Measurements from ENCODE around the gene FTCDNL1.

Gene FTCDNL1

GRCh38 chr2:199850218-199850717 lies 724 bp downstream of the FTCDNL1 start:
- Histone ChIP-seq H3K27me3 (ENCODE audit: insufficient read depth, low read length, poor library complexity) (peaks cover 8% of the 10 kb centered on the region), H3K4me1 (ENCODE audit: insufficient read depth, low read length) (no peaks in the 10 kb centered on the region), H3K4me3 (ENCODE audit: low read depth in 1 of 2, low read length in 2 of 2) (no peak overlapping the region), H3K27ac (ENCODE audit: low read length) (no peak overlapping the region), H3K9me3 (ENCODE audit: insufficient read depth, low read length, severe bottlenecking) (no peaks in the 10 kb centered on the region), H2AFZ (ENCODE audit: low read depth, low read length) (no peak overlapping the region), H4K20me1 (ENCODE audit: insufficient read depth, low read length) (no peaks in the 10 kb centered on the region), H3K36me3 (ENCODE audit: insufficient read depth, low read length) (no peaks in the 10 kb centered on the region), H3K4me2 (ENCODE audit: insufficient read depth, low read length) (no peak overlapping the region), H3K79me2 (ENCODE audit: insufficient read depth, low read length) (no peaks in the 10 kb centered on the region), H3K9ac (ENCODE audit: low read depth, low read length) (no peak overlapping the region)
- ATAC-seq (ENCODE audit: insufficient read depth, low read depth) = no peak
- DNase-seq = no peak
- TF ChIP-seq EZH2 (IDR thresholded peaks at IDR 0.05; ENCODE audit: borderline replicate concordance, low read depth, low read length, severe bottlenecking) (no peak), CTCF (IDR thresholded peaks at IDR 0.05; ENCODE audit: borderline replicate concordance, extremely low read depth, low read length, poor library complexity, severe bottlenecking) (no peak)

- Histone ChIP-seq H3K9me3 (ENCODE audit: insufficient read depth, low read length, severe bottlenecking) (no peaks in the 10 kb centered on the region), H3K4me1 (ENCODE audit: insufficient read depth, low read length) (no peaks in the 10 kb centered on the region), H3K27me3 (ENCODE audit: insufficient read depth, low read length, poor library complexity) (peaks cover 7% of the 10 kb centered on the region), H3K27ac (ENCODE audit: low read length) (no peak overlapping the region), H3K9ac (ENCODE audit: low read depth, low read length) (no peak overlapping the region), H3K79me2 (ENCODE audit: insufficient read depth, low read length) (no peaks in the 10 kb centered on the region), H3K4me3 (ENCODE audit: low read depth in 1 of 2, low read length in 2 of 2) (no peak overlapping the region), H4K20me1 (ENCODE audit: insufficient read depth, low read length) (no peaks in the 10 kb centered on the region), H2AFZ (ENCODE audit: low read depth, low read length) (no peak overlapping the region), H3K4me2 (ENCODE audit: insufficient read depth, low read length) (no peak overlapping the region), H3K36me3 (ENCODE audit: insufficient read depth, low read length) (no peaks in the 10 kb centered on the region)
- ATAC-seq (ENCODE audit: insufficient read depth, low read depth) = no peak
- DNase-seq = no peak
- TF ChIP-seq EZH2 (IDR thresholded peaks at IDR 0.05; ENCODE audit: borderline replicate concordance, low read depth, low read length, severe bottlenecking) = no peak
- no peak for TF ChIP-seq CTCF (IDR thresholded peaks at IDR 0.05; ENCODE audit: borderline replicate concordance, extremely low read depth, low read length, poor library complexity, severe bottlenecking)
These were observed 2.4 kb downstream of the FTCDNL1 start for GRCh38 chr2:199848389-199849130.

- Histone ChIP-seq H3K9ac (ENCODE audit: low read depth, low read length) (no peak overlapping the region), H2AFZ (ENCODE audit: low read depth, low read length) (no peak overlapping the region), H3K4me3 (ENCODE audit: low read depth in 1 of 2, low read length in 2 of 2) (no peak overlapping the region), H3K4me2 (ENCODE audit: insufficient read depth, low read length) (no peak overlapping the region), H3K27ac (ENCODE audit: low read length) (no peak overlapping the region), H3K79me2 (ENCODE audit: insufficient read depth, low read length) (no peaks in the 10 kb centered on the region), H3K27me3 (ENCODE audit: insufficient read depth, low read length, poor library complexity) (peaks cover 9% of the 10 kb centered on the region), H4K20me1 (ENCODE audit: insufficient read depth, low read length) (no peaks in the 10 kb centered on the region), H3K9me3 (ENCODE audit: insufficient read depth, low read length, severe bottlenecking) (no peaks in the 10 kb centered on the region), H3K4me1 (ENCODE audit: insufficient read depth, low read length) (no peaks in the 10 kb centered on the region), H3K36me3 (ENCODE audit: insufficient read depth, low read length) (no peaks in the 10 kb centered on the region)
- TF ChIP-seq CTCF (IDR thresholded peaks at IDR 0.05; ENCODE audit: borderline replicate concordance, extremely low read depth, low read length, poor library complexity, severe bottlenecking) = no peak
- no peak for TF ChIP-seq EZH2 (IDR thresholded peaks at IDR 0.05; ENCODE audit: borderline replicate concordance, low read depth, low read length, severe bottlenecking)
- ATAC-seq (ENCODE audit: insufficient read depth, low read depth) = no peak
- no peak for DNase-seq
These were observed 3.7 kb downstream of the FTCDNL1 start for GRCh38 chr2:199847181-199847864.

Measured in DND-41 (cell line).